ENCODE measurements around the gene RPS28. TPM values are rescaled to one million over a fixed set of nuclear protein-coding genes. Genes with fewer than 3 reads are reported as not detected.
"Not testable (repeated sequence)": the region's sequence is repeated elsewhere in the genome, so short reads cannot be mapped to it uniquely, and the experiment has no call there.

RPS28 gene
- total RNA-seq, 2 donors from 2014 or later: 2,643 to 2,829 TPM

DNA sequence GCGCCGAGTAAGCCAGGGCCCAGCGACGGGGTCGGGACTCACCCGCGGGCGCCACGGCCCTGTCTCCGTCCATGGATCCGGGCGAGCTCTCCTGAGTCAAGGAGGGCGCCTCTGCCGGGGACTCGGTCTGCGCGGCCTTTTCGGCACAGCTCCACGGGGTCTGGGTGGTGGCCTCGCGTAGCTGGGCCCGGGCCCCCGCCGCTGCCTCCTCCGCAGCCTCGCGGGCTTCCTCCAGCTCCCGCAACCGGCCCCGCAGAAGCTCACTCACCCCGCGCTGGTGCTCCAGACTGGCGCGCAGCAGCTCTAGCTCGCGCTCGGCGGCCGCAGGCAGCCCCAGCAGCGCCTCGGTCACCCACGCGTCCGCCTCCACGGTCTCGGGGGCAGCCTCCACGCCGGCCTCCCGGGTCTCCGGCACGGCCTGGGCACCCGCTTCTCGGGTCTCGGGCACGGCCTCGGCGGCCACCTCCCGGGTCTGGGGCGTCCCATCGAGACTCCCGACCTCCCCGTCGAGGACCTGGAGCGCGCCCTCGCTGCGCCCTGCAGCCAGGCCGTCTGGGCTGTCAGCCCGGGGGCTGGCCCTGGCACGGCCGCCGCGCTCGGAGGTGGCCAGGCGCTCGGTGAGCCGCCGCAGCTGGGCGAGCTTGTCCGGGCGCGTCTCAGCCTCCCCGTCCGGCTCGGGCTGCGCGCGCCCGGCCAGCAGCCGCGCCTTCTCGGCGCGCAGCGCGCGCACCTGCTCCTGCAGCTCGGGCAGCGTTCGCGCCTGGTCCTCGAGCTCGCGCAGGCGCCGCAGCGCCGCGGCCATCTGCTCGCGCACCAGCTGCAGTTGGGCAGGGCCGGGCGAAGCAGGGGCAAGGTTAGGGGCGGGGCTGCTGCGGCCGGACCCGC lies 13.4 kb downstream of the RPS28 start:
- Mint-ChIP-seq H3K9me3 (no peaks in the 10 kb centered on the region), H3K27ac (no peak overlapping the region), H3K36me3 (no peaks in the 10 kb centered on the region)
- peak in 1 of 2 donors; percentile 62 for DNase-seq (ENCODE audit: low spot score in 2 of 2)
- peak; percentile 63 to 77 for ATAC-seq

DNA sequence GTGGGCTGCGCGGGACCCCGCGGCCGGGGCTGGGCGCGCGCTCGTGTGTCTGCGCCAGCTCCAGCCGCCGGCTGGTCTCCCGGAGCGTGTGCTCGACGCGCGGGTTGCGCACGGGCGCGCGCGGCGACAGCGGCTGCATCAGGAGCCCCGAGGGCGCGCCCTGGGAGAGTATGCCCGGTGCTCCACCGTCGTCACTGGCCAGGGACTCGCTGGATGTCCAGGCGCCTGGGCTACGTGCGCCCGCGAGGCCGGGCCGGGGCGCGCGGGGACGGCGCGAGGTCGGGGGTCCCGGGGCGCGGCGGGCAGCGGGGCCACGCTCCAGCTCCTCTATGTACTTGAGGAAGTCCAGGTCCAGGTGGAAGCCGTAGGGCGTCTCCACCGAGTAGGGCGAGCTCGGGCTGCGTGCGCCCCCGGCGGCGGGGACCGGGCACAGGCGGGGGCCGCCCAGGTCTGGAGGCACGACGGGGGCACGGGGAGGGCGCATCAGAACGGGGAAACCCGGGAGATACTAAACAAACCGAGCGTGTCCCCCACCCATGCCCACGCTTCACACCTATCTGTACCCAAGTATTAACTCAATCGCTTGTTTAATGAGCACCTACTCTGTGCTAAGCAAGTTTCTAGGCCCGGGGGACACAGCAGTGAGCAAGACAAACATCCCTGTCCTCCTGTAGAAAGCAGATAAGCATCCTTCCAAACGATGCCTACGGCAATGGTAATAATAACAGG lies 14.2 kb downstream of the RPS28 start:
- no peaks in the 10 kb centered on the region for H3K36me3 Mint-ChIP-seq
- H3K27ac Mint-ChIP-seq: no peak overlapping the region
- H3K9me3 Mint-ChIP-seq: no peaks in the 10 kb centered on the region
- ATAC-seq (peak; percentile 53 to 61), DNase-seq (ENCODE audit: low spot score in 2 of 2) (peak in 1 of 2 donors; percentile 57)

DNA sequence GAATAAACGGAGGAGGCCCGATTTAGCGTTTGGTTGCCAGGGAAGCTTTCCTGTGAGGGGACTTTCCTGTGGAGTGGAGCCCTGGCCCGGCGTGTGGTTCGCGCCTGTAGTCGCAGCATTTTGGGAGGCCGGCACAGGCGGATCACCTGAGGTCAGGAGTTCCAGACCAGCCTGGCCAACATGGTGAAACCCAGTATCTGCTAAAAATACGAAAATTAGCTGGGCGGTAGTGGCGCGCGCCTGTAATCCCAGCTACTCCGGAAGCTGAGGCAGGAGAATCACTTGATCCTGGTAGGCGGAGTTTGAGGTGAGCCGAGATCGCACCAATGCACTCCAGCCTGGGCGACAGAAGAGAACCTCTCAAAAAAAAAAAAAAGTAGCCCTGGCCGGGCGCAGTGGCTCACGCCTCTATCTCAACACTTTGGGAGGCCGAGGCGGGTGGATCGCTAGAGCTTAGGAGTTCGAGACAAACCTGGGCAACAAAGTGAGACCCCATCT lies 14.8 kb downstream of the RPS28 start:
- Mint-ChIP-seq H3K27ac (no peak overlapping the region), H3K36me3 (no peaks in the 10 kb centered on the region), H3K9me3 (no peaks in the 10 kb centered on the region)
- ATAC-seq: no peak
- DNase-seq (ENCODE audit: low spot score in 2 of 2): no peak

DNA sequence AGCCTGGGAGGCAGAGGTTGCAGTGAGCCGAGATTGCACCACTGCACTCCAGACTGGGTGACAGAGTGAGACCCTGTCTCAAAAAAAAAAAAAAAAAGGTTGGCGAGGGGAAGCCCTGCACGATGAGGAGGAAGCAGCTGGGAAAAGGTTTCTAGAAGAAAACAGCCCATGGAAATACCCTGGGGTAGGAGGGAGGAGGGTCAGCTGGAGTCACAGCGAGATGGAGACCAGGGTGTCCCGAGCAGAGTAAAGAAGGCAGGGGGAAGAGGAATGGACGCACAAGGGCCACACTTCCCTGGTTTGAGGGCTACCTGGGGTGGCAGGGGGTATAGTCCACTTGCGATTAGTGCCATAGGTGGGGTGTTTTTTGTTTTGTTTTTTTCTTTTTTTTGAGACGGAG lies 15.4 kb downstream of the RPS28 start:
- Mint-ChIP-seq H3K36me3 (no peaks in the 10 kb centered on the region), H3K27ac (no peak overlapping the region), H3K9me3 (no peaks in the 10 kb centered on the region)
- ATAC-seq: no peak
- DNase-seq (ENCODE audit: low spot score in 2 of 2): no peak

DNA sequence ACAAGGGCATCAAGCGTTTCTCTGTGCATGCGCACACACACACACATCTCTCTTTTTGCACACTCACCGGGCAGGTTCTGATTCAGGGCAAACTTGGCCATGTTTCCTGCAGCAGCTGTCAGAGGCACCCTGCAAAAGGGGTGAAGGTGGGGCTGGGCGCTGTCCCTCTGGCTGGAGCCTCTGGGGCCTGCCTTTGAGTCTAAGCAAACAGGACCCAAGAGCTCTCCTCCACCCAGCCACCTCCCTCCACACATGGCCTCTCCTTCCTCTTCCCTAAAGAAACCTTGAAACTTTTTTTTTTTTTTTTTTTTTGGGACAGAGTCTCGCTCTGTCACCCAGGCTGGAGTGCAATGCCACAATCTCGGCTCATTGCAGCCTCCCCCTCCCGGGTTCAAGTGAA lies 16.4 kb downstream of the RPS28 start:
- H3K27ac Mint-ChIP-seq: no peak overlapping the region
- H3K36me3 Mint-ChIP-seq: no peaks in the 10 kb centered on the region
- ATAC-seq (no peak), DNase-seq (ENCODE audit: low spot score in 2 of 2) (no peak)
- H3K9me3 Mint-ChIP-seq: no peaks in the 10 kb centered on the region

DNA sequence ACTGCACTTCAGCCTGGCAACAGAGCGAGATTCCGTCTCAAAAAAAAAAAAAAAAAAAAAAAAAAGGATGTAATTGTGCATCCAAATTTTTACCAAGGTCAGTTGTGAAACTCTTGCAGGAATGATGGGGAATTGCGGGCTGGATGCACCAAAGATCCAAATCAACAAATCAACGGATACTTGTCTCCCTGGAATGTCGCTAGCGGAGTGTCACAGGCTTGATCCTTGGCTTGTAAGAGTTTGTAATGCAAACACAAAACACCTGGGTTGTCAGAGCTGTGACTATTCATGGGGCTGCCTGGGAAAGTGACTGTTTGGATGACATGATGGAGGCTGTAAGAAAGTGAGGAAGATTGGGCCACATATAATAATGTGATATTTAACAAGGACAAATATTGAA lies 17.5 kb downstream of the RPS28 start:
- no peak for ATAC-seq
- Mint-ChIP-seq H3K9me3 (no peaks in the 10 kb centered on the region), H3K27ac (no peak overlapping the region), H3K36me3 (no peaks in the 10 kb centered on the region)
- DNase-seq (ENCODE audit: low spot score in 2 of 2): no peak

DNA sequence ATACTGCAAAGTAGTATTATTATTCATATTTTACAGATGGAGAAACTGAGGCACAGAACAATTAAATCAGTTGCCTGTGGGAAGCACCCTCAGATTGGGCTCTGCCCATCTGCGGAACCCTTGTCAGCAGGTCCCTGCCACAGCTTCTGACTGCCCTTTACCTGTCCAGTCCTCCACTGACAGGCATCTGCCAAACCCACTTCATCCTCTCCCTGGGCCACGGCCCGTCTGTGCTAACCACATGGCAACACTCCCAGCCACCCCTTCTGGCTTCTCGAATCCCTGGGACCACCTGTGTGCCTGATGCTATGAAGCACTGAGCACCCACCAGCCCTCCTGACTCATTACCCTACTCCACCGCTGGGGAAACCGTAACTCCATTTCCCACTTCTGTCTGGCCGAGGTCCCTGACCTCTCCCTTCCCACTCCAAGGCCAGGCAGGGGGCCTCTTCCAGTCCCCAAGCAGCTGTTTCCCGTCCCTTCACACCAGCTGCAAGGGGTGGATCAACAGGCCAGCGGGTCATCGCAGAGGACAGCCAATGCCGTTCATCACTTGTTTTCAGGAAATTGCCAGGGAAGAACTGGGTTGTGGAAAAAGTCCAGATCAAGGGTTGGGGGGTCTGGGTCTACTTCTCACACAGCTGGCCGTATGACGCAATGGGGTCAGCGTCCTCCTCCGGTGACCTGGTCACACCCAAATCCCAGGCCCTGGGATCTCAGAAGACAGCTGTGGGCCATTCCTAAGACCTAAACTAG lies 19.2 kb downstream of the RPS28 start:
- DNase-seq (ENCODE audit: low spot score in 2 of 2) (no peak), ATAC-seq (no peak)
- no peaks in the 10 kb centered on the region for H3K9me3 Mint-ChIP-seq
- no peaks in the 10 kb centered on the region for H3K36me3 Mint-ChIP-seq
- H3K27ac Mint-ChIP-seq: peak overlapping the region in 1 of 2 donors; percentile 50

DNA sequence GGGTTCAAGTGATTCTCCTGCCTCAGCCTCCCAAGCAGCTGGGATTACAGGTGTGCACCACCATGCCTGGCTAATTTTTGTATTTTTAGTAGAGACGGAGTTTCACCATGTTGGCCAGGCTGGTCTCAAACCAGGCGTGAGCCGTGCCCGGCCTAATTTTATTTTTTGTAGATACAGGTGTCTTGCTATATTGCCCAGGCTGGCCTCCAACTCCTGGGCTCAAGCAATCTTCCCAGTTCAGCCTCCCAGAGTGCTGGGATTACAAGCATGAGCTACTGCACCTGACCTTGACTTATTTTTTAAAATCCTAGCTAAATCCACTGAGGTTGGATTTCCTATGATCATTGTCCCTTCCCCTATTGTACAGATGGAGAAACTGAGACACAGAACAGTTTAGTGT lies 20.2 kb downstream of the RPS28 start:
- not testable (repeated sequence) for DNase-seq (ENCODE audit: low spot score in 2 of 2); ATAC-seq; H3K9me3 Mint-ChIP-seq; H3K27ac Mint-ChIP-seq; H3K36me3 Mint-ChIP-seq

DNA sequence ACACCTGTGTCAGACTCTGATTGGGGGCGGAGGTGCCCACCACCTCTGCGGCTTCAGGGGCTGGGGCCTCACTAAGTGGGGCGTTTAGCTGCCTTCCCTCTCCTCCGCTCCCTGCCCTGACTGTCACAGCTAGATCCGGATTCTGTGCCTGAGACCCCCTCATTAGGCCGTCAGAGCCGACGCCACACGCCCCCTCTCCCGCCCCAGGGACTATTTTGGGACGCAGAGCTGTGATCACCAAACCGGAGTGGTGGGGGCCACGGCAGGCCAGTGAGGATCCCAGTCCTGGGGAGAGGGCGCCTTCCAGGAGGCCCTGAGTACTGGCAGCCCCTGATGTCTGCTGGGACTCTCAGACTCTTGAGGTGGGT lies 21.0 kb downstream of the RPS28 start:
- DNase-seq (ENCODE audit: low spot score in 2 of 2) (no peak), ATAC-seq (no peak)
- no peak overlapping the region for H3K27ac Mint-ChIP-seq

DNA sequence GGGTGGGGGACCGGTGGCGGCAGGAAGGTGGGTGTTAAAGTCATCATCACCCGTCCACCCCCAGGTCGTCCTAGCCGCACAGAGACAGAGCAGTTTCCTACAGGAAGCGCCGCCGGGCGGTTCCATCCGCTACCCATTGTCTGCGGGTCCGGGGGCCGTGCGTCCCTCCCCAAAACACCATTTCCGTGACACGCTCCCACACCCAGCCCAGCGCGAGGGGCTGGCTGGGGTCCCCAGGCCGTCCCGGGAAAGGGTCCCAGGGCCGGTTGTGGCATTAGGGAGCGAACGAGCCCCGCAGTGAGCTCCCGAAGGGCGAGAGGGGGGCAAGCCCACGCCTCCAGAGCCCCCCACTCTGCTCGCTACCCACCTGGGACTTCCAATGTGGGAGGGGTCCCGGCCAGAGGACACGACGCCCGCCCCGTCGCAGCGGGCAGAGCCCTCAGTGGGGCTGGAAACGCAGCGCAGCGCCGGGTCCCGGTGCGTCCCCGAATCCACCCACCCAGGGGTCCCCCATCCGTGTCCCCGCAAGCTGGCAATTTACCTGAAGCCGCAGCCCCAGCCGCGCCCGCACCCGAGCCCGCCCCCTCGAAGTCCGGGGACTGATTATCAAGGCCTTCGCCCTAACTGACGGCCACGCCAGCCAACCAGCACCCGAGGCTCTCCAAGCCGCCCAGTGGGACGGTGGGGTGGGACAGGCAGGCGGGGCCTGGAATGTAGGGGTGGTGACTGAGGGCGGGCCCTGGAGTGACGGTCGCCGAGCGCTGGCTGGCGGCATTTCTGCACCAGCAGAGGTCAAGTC lies 21.6 kb downstream of the RPS28 start, which contains the start of gene KANK3:
Gene KANK3, minus strand, starts transcription at position 579 of the 799 bp plus-strand sequence. CDS start 5,434 bp downstream, outside the sequence.
- peak; percentile 94 to 95 for DNase-seq (ENCODE audit: low spot score in 2 of 2)
- Mint-ChIP-seq H3K36me3 (no peaks in the 10 kb centered on the region), H3K9me3 (no peaks in the 10 kb centered on the region), H3K27ac (peak within 1 kb of the TSS in 1 of 2 donors; percentile 56)
- ATAC-seq: peak; percentile 100

More for the DNA sequence above, 21.0 kb downstream of the RPS28 start:
- H3K9me3 Mint-ChIP-seq: no peaks in the 10 kb centered on the region
- no peaks in the 10 kb centered on the region for H3K36me3 Mint-ChIP-seq

DNA sequence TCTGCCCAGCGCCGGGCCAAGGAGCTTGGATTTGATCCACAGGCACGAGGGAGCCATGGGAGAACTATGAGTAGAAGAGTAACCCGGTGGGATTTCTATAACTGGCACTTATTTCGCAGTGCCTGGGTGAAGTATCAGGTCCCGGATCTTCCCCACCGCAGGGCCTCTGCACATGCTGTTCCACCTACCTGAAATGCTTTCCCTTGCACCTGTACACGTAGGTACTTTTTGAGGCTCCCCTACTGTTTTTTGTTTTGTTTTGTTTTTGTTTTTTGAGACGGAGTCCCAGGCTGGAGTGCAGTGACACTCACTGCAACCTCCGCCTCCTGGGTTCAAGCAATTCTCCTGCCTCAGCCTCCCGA lies 22.2 kb downstream of the RPS28 start:
- DNase-seq (ENCODE audit: low spot score in 2 of 2) (no peak), ATAC-seq (peak in 1 of 2 donors; percentile 1)
- peak overlapping the region in 1 of 2 donors; percentile 56 for H3K27ac Mint-ChIP-seq
- no peaks in the 10 kb centered on the region for H3K9me3 Mint-ChIP-seq
- no peaks in the 10 kb centered on the region for H3K36me3 Mint-ChIP-seq

DNA sequence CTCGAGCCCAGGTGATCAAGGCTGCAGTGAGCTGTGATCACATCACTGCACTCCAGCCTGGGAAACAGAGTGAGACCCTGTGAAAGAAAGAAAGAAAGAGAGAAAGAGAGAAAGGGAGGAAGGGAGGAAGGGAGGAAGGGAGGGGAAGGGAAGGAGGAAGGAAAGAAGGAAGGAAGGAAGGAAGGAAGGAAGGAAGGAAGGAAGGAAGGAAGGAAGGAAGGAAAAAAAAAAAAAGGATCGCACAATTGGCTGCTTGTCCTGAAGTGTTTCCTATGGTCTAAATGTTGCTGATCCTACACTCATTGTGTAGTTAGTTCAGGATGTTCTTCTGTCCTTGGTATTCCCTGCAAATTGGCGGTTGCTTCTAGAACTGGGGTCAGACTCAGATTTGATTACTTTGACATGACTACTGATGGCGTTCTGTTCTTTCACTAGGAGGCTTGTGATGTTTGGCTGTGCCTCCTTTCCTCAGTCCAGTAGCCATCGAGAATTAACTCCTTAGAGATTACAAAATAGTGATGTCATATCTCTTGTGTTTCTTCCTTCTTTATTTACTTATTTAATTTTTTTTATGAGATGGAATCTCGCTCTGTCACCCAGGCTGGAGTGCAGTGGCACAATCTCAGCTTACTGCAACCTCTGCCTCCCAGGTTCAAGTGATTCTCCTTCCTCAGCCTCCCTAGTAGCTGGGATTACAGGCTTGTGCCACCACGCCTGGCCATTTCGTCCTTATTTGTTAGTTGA lies 28.5 kb downstream of the RPS28 start:
- H3K27ac Mint-ChIP-seq; H3K36me3 Mint-ChIP-seq; ATAC-seq; DNase-seq (ENCODE audit: low spot score in 2 of 2); H3K9me3 Mint-ChIP-seq: not testable (repeated sequence)

DNA sequence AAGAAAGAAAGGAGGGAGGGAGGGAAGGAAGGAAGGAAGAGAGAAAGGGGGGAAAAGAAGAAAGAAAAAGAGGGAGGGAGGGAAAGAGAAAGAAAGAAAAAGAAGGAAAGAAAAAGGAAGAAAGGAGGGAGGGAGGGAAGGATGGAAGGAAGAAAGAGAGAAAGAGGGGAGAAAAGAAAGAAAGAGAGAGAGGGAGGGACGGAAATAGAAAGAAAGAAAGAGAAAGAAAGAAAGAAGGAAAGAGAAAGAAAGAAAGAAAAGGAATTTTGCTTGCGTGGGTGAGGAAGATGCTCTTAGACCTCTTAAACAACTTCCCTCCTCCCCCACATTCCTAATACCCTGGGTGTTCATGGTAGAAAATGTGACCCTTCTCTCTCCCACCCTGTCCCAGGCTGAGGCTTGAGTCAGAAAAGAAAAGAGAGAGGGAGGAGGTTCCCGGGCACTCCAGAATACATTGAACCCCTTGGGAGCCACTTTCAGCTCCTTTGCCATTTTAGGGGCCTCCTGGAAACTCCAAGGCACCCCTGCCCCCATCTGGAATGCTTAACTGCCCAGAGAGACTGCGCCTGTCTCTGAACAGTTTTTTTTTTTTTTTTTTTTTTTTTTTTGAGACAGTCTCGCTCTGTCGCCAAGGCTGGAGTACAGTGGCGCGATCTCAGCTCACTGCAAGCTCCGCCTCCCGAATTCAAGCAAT lies 31.0 kb downstream of the RPS28 start:
- H3K36me3 Mint-ChIP-seq: no peaks in the 10 kb centered on the region
- H3K27ac Mint-ChIP-seq: no peak overlapping the region
- DNase-seq (ENCODE audit: low spot score in 2 of 2) (no peak), ATAC-seq (no peak)
- H3K9me3 Mint-ChIP-seq: no peaks in the 10 kb centered on the region

DNA sequence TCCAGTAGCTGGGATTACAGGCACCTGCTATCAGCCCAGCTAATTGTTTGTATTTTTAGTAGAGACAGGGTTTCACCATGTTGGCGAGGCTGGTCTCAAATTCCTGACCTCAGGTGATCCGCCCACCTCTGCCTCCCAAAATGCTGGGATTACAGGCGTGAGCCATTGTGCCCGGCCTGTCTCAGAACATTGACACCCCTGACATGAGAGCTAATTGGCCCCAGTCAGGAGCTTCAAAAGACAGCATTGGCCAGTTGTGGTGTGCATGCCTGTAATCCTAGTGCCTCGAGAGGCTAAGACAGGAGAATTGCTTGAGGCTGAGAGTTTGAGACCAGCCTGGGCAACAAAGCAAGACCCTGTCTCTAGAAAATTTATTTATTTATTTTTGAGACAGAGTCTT lies 31.5 kb downstream of the RPS28 start:
- not testable (repeated sequence) for H3K27ac Mint-ChIP-seq; ATAC-seq; DNase-seq (ENCODE audit: low spot score in 2 of 2); H3K36me3 Mint-ChIP-seq; H3K9me3 Mint-ChIP-seq

All from activated naive CD4-positive, alpha-beta T cell treated with anti-CD3 and anti-CD28 coated beads, Interleukin-2, amount 50 U/mL, for 72 hours (primary cell).